ENCODE measurements around the gene CYTH2. TPM values are rescaled to one million over a fixed set of nuclear protein-coding genes. Genes with fewer than 3 reads are reported as not detected.
A peak's percentile ranks its signal among the peaks of the same experiment; 100 is the strongest.

Gene CYTH2
- total and polyA plus RNA-seq, 9 of the 15 experiments (the other 6 are each of a cell fraction or from before 2014, with no cell fraction given) = 1.8 to 45.2 (median 23.8) TPM

DNA sequence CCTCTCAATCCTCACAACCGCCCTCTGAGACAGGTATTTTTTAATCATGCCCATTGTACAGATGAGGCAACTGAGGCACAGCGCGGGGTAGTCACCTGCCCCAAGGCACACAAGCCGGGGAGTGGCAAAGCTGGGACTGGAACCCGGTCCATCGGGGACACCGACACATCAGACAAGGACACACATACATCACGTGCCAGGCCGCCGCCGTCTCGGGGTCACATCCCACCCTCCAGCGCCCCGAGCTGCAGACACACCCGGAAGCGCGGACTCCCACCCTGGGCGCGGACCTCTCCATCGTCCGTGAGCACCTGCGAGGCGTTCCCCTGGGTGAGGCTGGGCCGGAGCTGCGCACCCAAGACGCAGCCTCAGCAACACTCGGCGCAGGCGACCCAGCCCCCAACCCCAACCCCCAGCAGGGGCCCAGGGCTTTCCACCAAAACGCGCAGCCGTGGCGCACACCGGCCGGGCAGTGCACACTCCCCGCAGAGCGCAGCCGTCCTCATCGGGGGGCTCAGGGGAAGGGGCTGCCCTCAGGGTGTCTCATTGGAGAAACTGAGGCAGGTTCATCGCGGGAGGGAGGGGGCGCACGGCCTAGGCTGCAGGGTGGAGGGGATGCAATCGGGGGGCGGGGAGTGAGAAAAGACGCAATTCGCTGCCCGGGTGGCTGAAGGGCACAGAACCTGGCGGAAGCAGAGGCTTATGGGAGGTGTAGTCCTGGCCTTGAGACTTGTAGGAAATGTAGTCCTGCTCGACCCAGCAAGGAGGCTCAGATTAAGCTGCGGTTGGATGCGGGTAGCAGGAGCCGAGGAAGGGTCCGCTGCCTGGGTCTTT, 44.3 kb downstream of the CYTH2 start (continued):
- TF ChIP-seq, protein P1, sequence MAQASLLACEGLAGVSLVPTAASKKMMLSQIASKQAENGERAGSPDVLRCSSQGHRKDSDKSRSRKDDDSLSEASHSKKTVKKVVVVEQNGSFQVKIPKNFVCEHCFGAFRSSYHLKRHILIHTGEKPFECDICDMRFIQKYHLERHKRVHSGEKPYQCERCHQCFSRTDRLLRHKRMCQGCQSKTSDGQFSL (CRISPR knock-in tag; IDR thresholded peaks at IDR 0.05) = 0 out of 2 replicates have a peak, but pooled peaks have one; percentile 5
- TF ChIP-seq, protein P1 (tag; IDR thresholded peaks at IDR 0.05) = no peak
- TF ChIP-seq, protein P2, sequence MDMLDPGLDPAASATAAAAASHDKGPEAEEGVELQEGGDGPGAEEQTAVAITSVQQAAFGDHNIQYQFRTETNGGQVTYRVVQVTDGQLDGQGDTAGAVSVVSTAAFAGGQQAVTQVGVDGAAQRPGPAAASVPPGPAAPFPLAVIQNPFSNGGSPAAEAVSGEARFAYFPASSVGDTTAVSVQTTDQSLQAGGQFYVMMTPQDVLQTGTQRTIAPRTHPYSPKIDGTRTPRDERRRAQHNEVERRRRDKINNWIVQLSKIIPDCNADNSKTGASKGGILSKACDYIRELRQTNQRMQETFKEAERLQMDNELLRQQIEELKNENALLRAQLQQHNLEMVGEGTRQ (CRISPR knock-in tag; IDR thresholded peaks at IDR 0.05) = peak; percentile 32; the same call in 1 of the 2 replicates
- TF ChIP-seq TAF1 (IDR thresholded peaks at IDR 0.05; ENCODE audit: control insufficient read depth, extremely low read depth, insufficient read depth, low read length, severe bottlenecking) = no peak
- no peak for TF ChIP-seq SRSF9 (IDR thresholded peaks at IDR 0.05; ENCODE audit: borderline replicate concordance, low read depth, low read length)
- TF ChIP-seq ZNF384 (IDR thresholded peaks at IDR 0.05; ENCODE audit: low read depth, low read length) = no peak; the same call in 1 of the 2 replicates
- TF ChIP-seq, protein P3, sequence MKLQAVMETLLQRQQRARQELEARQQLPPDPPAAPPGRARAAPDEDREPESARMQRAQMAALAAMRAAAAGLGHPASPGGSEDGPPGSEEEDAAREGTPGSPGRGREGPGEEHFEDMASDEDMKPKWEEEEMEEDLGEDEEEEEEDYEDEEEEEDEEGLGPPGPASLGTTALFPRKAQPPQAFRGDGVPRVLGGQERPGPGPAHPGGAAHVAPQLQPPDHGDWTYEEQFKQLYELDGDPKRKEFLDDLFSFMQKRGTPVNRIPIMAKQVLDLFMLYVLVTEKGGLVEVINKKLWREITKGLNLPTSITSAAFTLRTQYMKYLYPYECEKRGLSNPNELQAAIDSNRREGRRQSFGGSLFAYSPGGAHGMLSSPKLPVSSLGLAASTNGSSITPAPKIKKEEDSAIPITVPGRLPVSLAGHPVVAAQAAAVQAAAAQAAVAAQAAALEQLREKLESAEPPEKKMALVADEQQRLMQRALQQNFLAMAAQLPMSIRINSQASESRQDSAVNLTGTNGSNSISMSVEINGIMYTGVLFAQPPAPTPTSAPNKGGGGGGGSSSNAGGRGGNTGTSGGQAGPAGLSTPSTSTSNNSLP (IDR thresholded peaks at IDR 0.05; ENCODE audit: borderline replicate concordance, low read depth, low read length) = no peak
- no peak for TF ChIP-seq TCF7L2 (IDR thresholded peaks at IDR 0.05; ENCODE audit: low read depth, low read length)
- peak; percentile 18 for TF ChIP-seq HNRNPLL (IDR thresholded peaks at IDR 0.05; ENCODE audit: low read depth, low read length, poor library complexity, severe bottlenecking)
- no peak for TF ChIP-seq RBM14 (IDR thresholded peaks at IDR 0.05; ENCODE audit: borderline replicate concordance, insufficient read depth, low read depth, low read length)
- TF ChIP-seq ZC3H11A (IDR thresholded peaks at IDR 0.05; ENCODE audit: low read depth, low read length) = no peak
- no peak for TF ChIP-seq SMARCA4 (IDR thresholded peaks at IDR 0.05)
- TF ChIP-seq ZNF41 (CRISPR knock-in tag; conservative IDR thresholded peaks at IDR 0.05) = no peak
- TF ChIP-seq IFI16 (CRISPR knock-in tag; IDR thresholded peaks at IDR 0.05) = no peak
- no peak for TF ChIP-seq ZZZ3 (IDR thresholded peaks at IDR 0.05)
- TF ChIP-seq RBFOX2 (IDR thresholded peaks at IDR 0.05; ENCODE audit: low read depth, low read length) = peak; percentile 36; the same call in 1 of the 2 replicates
- TF ChIP-seq, protein P4, sequence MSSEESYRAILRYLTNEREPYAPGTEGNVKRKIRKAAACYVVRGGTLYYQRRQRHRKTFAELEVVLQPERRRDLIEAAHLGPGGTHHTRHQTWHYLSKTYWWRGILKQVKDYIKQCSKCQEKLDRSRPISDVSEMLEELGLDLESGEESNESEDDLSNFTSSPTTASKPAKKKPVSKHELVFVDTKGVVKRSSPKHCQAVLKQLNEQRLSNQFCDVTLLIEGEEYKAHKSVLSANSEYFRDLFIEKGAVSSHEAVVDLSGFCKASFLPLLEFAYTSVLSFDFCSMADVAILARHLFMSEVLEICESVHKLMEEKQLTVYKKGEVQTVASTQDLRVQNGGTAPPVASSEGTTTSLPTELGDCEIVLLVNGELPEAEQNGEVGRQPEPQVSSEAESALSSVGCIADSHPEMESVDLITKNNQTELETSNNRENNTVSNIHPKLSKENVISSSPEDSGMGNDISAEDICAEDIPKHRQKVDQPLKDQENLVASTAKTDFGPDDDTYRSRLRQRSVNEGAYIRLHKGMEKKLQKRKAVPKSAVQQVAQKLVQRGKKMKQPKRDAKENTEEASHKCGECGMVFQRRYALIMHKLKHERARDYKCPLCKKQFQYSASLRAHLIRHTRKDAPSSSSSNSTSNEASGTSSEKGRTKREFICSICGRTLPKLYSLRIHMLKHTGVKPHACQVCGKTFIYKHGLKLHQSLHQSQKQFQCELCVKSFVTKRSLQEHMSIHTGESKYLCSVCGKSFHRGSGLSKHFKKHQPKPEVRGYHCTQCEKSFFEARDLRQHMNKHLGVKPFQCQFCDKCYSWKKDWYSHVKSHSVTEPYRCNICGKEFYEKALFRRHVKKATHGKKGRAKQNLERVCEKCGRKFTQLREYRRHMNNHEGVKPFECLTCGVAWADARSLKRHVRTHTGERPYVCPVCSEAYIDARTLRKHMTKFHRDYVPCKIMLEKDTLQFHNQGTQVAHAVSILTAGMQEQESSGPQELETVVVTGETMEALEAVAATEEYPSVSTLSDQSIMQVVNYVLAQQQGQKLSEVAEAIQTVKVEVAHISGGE (CRISPR knock-in tag; IDR thresholded peaks at IDR 0.05) = peak in 1 of 3 experiments; percentile 26; a peak in 1 of 6 replicates
- 0 out of 2 replicates have a peak, but pooled peaks have one; percentile 43 for TF ChIP-seq SMAD4 (CRISPR knock-in tag; conservative IDR thresholded peaks at IDR 0.05)
- peak; percentile 39 for TF ChIP-seq KDM5B (IDR thresholded peaks at IDR 0.05; ENCODE audit: insufficient replicate concordance, low read depth, low read length)

Measured in K562 (cell line).